Activated CD8-positive, alpha-beta memory T cell treated with anti-CD3 and anti-CD28 coated beads for 24 hours (primary cell): ENCODE measurements around the gene BRF1.
"Not testable (repeated sequence)": the region's sequence is repeated elsewhere in the genome, so short reads cannot be mapped to it uniquely, and the experiment has no call there.

Experiments
- DNase-seq: peaks from one replicate; pipeline ENCODE4 v3.0.0-alpha.2; 2020

BRF1 gene

GRCh38 chr14:105300542-105301102 is at the start of gene BRF1:
Gene BRF1, minus strand, starts transcription at chr14:105301001. Its CDS starts 372 bp downstream, at chr14:105300629.
- DNase-seq, result peak; percentile 99

GRCh38 chr14:105349992-105350391 is 49.2 kb upstream of the BRF1 start:
- DNase-seq, result no peak

- DNase-seq, result no peak
Measured at GRCh38 chr14:105348945-105349699, 48.3 kb upstream of the BRF1 start.

GRCh38 chr14:105348169-105348944 is 47.6 kb upstream of the BRF1 start:
- no peak for DNase-seq

GRCh38 chr14:105347587-105347968 is 46.8 kb upstream of the BRF1 start:
- DNase-seq, result no peak

- DNase-seq, result no peak
Measured at GRCh38 chr14:105346876-105347586, 46.2 kb upstream of the BRF1 start.

GRCh38 chr14:105346200-105346533 is 45.4 kb upstream of the BRF1 start:
- DNase-seq, result no peak

- no peak for DNase-seq
Measured at GRCh38 chr14:105343194-105343593, 42.4 kb upstream of the BRF1 start.

GRCh38 chr14:105340821-105341733 is 40.3 kb upstream of the BRF1 start:
- no peak for DNase-seq

- DNase-seq, result no peak
Measured at GRCh38 chr14:105337966-105338741, 37.4 kb upstream of the BRF1 start.

GRCh38 chr14:105337433-105337832 is 36.6 kb upstream of the BRF1 start:
- no peak for DNase-seq

GRCh38 chr14:105336477-105337287 is 35.9 kb upstream of the BRF1 start:
- no peak for DNase-seq

- DNase-seq, result no peak
Measured at GRCh38 chr14:105335735-105336476, 35.1 kb upstream of the BRF1 start.

GRCh38 chr14:105335231-105335542 is 34.4 kb upstream of the BRF1 start:
- DNase-seq, result not testable (repeated sequence)

- no peak for DNase-seq
Measured at GRCh38 chr14:105334383-105335230, 33.8 kb upstream of the BRF1 start.

GRCh38 chr14:105333613-105334364 is 33.0 kb upstream of the BRF1 start:
- no peak for DNase-seq

- DNase-seq, result no peak
Measured at GRCh38 chr14:105333020-105333490, 32.3 kb upstream of the BRF1 start.

GRCh38 chr14:105332350-105332874 is 31.6 kb upstream of the BRF1 start:
- DNase-seq, result no peak
